Panc1 (cell line): Measurements from ENCODE around the gene EML6. TPM values are rescaled to one million over a fixed set of nuclear protein-coding genes. Genes with fewer than 3 reads are reported as not detected.

ENCODE experiments used
- ATAC-seq: fragments of 200-7000 bp; cut with Tn5 transposase; 2 replicates; pipeline ENCODE4 v1.9.1; 2020; ENCODE audit warnings: mild to moderate bottlenecking, moderate library complexity
- BruUV-seq: library from RNA; stranded (reverse); fragments of 400-500 nt; replicated peaks from 2 replicates; lab custom pipeline; 2021; lab: Mats Ljungman, UMichigan
- CTCF ChIA-PET: fragments of 300-600 bp; sonication (Branson Sonifier 250); formaldehyde crosslinking; loops from one replicate; lab custom pipeline; 2022; ENCODE audit warnings: antibody characterized with exemption; lab: Charles Lee
- POLR2A ChIA-PET: fragments of 300-600 bp; sonication (Branson Sonifier 250); formaldehyde crosslinking; loops from one replicate; lab custom pipeline; 2022; ENCODE audit warnings: antibody characterized with exemption; lab: Charles Lee
- DNase-seq: peaks from one replicate; pipeline ENCODE4 v3.0.0-alpha.2; 2010; ENCODE audit warnings: low read depth, low spot score
- H3K27ac ChIP-seq: 2 replicates; pipeline ENCODE4 v1.5.1; 2011; ENCODE audit warnings: mild to moderate bottlenecking, low read length, inconsistent platforms
- H3K27me3 ChIP-seq: fragments of 200-500 bp; sonication (Bioruptor generic); 2 replicates; pipeline ENCODE4 v1.6.0; 2014; ENCODE audit warnings: low read length, inconsistent platforms; ENCODE audit not compliant: control insufficient read depth, insufficient read depth
- H3K36me3 ChIP-seq: fragments of 200-500 bp; sonication (Bioruptor generic); 2 replicates; pipeline ENCODE4 v1.5.1; 2014; ENCODE audit warnings: inconsistent platforms, mild to moderate bottlenecking, low read length, moderate library complexity; ENCODE audit not compliant: control insufficient read depth, insufficient read depth
- H3K4me1 ChIP-seq: 2 replicates; pipeline ENCODE4 v1.5.1; 2011; ENCODE audit warnings: inconsistent platforms, mild to moderate bottlenecking, low read length, moderate library complexity; ENCODE audit not compliant: control insufficient read depth, insufficient read depth
- H3K4me3 ChIP-seq, 2 experiments: 2 replicates each; pipeline ENCODE4 v1.5.1; 2011 to 2012; ENCODE audit warnings: low read depth in 2 of 2, low read length in 2 of 2, mild to moderate bottlenecking in 2 of 2, inconsistent platforms in 1 of 2, moderate library complexity in 1 of 2
- H3K9me3 ChIP-seq: fragments of 200-500 bp; sonication (Bioruptor generic); 2 replicates; pipeline ENCODE4 v1.5.1; 2014; ENCODE audit warnings: low read depth, mild to moderate bottlenecking, inconsistent platforms, low read length, moderate library complexity; ENCODE audit not compliant: control insufficient read depth, insufficient read depth
- POLR2AphosphoS5 ChIP-seq: IDR thresholded peaks from 2 replicates; pipeline ENCODE4 v1.6.1; 2012; ENCODE audit warnings: mild to moderate bottlenecking, low read depth, low read length, moderate library complexity
- SIN3A ChIP-seq: IDR thresholded peaks from 2 replicates; pipeline ENCODE4 v1.6.1; 2012; ENCODE audit warnings: low read depth, mild to moderate bottlenecking, low read length, moderate library complexity, borderline replicate concordance; ENCODE audit not compliant: insufficient read depth
- TCF7L2 ChIP-seq: IDR thresholded peaks from 2 replicates; pipeline ENCODE4 v1.6.1; 2011; ENCODE audit warnings: mild to moderate bottlenecking, low read depth, low read length, inconsistent platforms
- in situ Hi-C: cut with HindIII; loops from 2 replicates; pipeline ENCODE4 v1.10.0; 2016; ENCODE audit warnings: low sequenced_read_pairs, low pct_unique_long_range_greater_than_20kb
- intact Hi-C: fragments of 100-400 bp; cut with micrococcal nuclease; formaldehyde crosslinking; loops from one replicate; pipeline ENCODE4 v1.10.0; 2022; ENCODE audit not compliant: unreplicated experiment
- total RNA-seq: library from RNA; stranded (reverse); gene quantifications from one replicate; pipeline ENCODE4 v1.2.1, GENCODE V29; 2021; ENCODE audit not compliant: unreplicated experiment
- TF ChIP-seq, protein P1 (sequence below): fragments of 450-650 bp; IDR thresholded peaks from 2 replicates; pipeline ENCODE4 v1.5.1; 2017; ENCODE audit warnings: mild to moderate bottlenecking
- TF ChIP-seq, protein P2 (sequence below), 2 experiments: IDR thresholded peaks; 2 replicates each; pipeline ENCODE4 v1.6.1; 2011 to 2012; ENCODE audit warnings: low read depth in 2 of 2, control low read depth in 1 of 2, low read length in 1 of 2, mild to moderate bottlenecking in 1 of 2, moderate library complexity in 1 of 2; ENCODE audit not compliant: insufficient read depth in 1 of 2

EML6 gene
- total RNA-seq, 1 experiment from 2014 or later, result 6.3 TPM

DNA sequence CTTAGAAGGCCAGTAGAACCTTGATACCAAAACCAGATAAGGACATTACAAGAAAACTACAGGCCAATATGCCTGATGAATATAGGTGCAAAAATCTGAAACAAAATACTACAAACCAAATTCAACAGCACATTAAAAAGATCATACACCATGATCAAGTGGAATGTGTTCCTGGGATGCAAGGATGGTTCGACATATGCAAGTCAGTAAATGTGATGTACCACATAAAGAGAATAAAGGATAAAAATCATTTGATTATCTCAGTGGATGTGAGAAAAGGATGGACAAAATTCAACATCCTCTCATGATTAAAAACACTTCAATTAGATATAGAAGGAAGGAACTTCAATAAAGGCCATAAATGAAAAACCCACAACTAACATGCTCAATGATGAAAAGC, 197.2 kb downstream of the EML6 start:
- ChIA-PET CTCF (no interaction called here), POLR2A (no interaction called here)
- no peaks in the 10 kb centered on the region for H3K36me3 ChIP-seq
- H3K4me1 ChIP-seq, result no peaks in the 10 kb centered on the region
- no peaks in the 10 kb centered on the region for H3K27me3 ChIP-seq
- in situ Hi-C loops, result no loop called here
- no peak overlapping the region for H3K27ac ChIP-seq
- DNase-seq (no peak), ATAC-seq (no peak)
- TF ChIP-seq, protein P1, sequence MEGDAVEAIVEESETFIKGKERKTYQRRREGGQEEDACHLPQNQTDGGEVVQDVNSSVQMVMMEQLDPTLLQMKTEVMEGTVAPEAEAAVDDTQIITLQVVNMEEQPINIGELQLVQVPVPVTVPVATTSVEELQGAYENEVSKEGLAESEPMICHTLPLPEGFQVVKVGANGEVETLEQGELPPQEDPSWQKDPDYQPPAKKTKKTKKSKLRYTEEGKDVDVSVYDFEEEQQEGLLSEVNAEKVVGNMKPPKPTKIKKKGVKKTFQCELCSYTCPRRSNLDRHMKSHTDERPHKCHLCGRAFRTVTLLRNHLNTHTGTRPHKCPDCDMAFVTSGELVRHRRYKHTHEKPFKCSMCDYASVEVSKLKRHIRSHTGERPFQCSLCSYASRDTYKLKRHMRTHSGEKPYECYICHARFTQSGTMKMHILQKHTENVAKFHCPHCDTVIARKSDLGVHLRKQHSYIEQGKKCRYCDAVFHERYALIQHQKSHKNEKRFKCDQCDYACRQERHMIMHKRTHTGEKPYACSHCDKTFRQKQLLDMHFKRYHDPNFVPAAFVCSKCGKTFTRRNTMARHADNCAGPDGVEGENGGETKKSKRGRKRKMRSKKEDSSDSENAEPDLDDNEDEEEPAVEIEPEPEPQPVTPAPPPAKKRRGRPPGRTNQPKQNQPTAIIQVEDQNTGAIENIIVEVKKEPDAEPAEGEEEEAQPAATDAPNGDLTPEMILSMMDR, result no peak
- TF ChIP-seq, protein P2, sequence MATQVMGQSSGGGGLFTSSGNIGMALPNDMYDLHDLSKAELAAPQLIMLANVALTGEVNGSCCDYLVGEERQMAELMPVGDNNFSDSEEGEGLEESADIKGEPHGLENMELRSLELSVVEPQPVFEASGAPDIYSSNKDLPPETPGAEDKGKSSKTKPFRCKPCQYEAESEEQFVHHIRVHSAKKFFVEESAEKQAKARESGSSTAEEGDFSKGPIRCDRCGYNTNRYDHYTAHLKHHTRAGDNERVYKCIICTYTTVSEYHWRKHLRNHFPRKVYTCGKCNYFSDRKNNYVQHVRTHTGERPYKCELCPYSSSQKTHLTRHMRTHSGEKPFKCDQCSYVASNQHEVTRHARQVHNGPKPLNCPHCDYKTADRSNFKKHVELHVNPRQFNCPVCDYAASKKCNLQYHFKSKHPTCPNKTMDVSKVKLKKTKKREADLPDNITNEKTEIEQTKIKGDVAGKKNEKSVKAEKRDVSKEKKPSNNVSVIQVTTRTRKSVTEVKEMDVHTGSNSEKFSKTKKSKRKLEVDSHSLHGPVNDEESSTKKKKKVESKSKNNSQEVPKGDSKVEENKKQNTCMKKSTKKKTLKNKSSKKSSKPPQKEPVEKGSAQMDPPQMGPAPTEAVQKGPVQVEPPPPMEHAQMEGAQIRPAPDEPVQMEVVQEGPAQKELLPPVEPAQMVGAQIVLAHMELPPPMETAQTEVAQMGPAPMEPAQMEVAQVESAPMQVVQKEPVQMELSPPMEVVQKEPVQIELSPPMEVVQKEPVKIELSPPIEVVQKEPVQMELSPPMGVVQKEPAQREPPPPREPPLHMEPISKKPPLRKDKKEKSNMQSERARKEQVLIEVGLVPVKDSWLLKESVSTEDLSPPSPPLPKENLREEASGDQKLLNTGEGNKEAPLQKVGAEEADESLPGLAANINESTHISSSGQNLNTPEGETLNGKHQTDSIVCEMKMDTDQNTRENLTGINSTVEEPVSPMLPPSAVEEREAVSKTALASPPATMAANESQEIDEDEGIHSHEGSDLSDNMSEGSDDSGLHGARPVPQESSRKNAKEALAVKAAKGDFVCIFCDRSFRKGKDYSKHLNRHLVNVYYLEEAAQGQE (IDR thresholded peaks at IDR 0.05; ENCODE audit: insufficient read depth in 1 of 2, low read depth in 2 of 2, low read length in 1 of 2), result no peak
- TF ChIP-seq POLR2AphosphoS5, result no peak
- TF ChIP-seq TCF7L2, result no peak
- TF ChIP-seq SIN3A, result no peak
- H3K9me3 ChIP-seq, result peaks cover 22% of the 10 kb centered on the region; the same call in 1 of the 2 replicates
- no TSS peak for BruUV-seq
- intact Hi-C loops, result no loop called here
- H3K4me3 ChIP-seq, result no peak overlapping the region

DNA sequence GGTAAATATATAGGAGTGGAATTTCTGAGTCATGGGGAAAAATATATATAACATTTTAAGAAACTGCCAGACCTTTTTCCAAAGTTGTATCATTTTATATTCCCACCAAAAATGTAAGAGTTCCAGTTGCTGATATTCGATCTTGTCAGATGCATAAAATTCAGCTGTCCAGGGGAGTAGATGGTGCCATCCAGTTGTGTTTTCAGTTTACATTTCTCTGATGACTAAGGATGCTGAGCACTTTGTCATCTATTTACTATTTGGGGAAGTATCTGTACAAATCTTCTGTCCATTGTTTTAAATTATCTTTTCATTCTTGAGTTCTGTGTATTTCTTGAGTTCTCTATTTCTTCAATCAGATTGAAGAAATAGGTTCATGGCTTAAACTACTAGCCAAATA, 200.7 kb downstream of the EML6 start:
- DNase-seq (no peak), ATAC-seq (no peak)
- TF ChIP-seq TCF7L2 (no peak), SIN3A (no peak), POLR2AphosphoS5 (no peak)
- TF ChIP-seq, protein P1, result no peak
- TF ChIP-seq, protein P2 (IDR thresholded peaks at IDR 0.05; ENCODE audit: insufficient read depth in 1 of 2, low read depth in 2 of 2, low read length in 1 of 2), result no peak
- Histone ChIP-seq H3K4me3 (no peak overlapping the region), H3K27me3 (no peaks in the 10 kb centered on the region), H3K4me1 (no peaks in the 10 kb centered on the region), H3K27ac (no peak overlapping the region), H3K9me3 (peaks cover 29% of the 10 kb centered on the region; the same call in 1 of the 2 replicates), H3K36me3 (no peaks in the 10 kb centered on the region)
- no TSS peak for BruUV-seq
- ChIA-PET POLR2A (no interaction called here), CTCF (no interaction called here)
- intact Hi-C loops (no loop called here), in situ Hi-C loops (no loop called here)
